DMS53 (cell line): Measurements from ENCODE around the gene DTX1.
A peak's percentile ranks its signal among the peaks of the same experiment; 100 is the strongest.

Experiments
- DNase-seq: peaks from one replicate; lab custom pipeline; 2025; lab: John Stamatoyannopoulos, UW

DTX1 gene

GRCh38 chr12:113071135-113072112 is 14.9 kb downstream of the DTX1 start:
- DNase-seq: peak; percentile 34

GRCh38 chr12:113072136-113072535 is 15.6 kb downstream of the DTX1 start:
- DNase-seq: peak; percentile 52

- DNase-seq: no peak
Observed at GRCh38 chr12:113073586-113073985, 17.1 kb downstream of the DTX1 start.

GRCh38 chr12:113075137-113075683 is 18.7 kb downstream of the DTX1 start:
- no peak for DNase-seq

GRCh38 chr12:113077057-113077858 is 20.7 kb downstream of the DTX1 start:
- peak; percentile 58 for DNase-seq

- no peak for DNase-seq
Observed at GRCh38 chr12:113077859-113078255, 21.3 kb downstream of the DTX1 start.

GRCh38 chr12:113081873-113082272 is 25.3 kb downstream of the DTX1 start:
- no peak for DNase-seq

- DNase-seq: no peak
Observed at GRCh38 chr12:113082486-113083148, 26.1 kb downstream of the DTX1 start.

- no peak for DNase-seq
Observed at GRCh38 chr12:113083863-113084435, 27.4 kb downstream of the DTX1 start.

- DNase-seq: peak; percentile 70
Observed at GRCh38 chr12:113086249-113087164, 30.0 kb downstream of the DTX1 start.

GRCh38 chr12:113087193-113087592 is 30.7 kb downstream of the DTX1 start:
- DNase-seq: no peak

GRCh38 chr12:113088037-113088436 is 31.5 kb downstream of the DTX1 start:
- no peak for DNase-seq

- DNase-seq: no peak
Observed at GRCh38 chr12:113088971-113089756, 32.6 kb downstream of the DTX1 start.

GRCh38 chr12:113089839-113090238 is 33.3 kb downstream of the DTX1 start:
- no peak for DNase-seq

GRCh38 chr12:113090740-113091139 is 34.2 kb downstream of the DTX1 start:
- DNase-seq: no peak

GRCh38 chr12:113091506-113091905 is 35.0 kb downstream of the DTX1 start:
- no peak for DNase-seq

- DNase-seq: peak; percentile 78
Observed at GRCh38 chr12:113092607-113093408, 36.3 kb downstream of the DTX1 start.

- DNase-seq: no peak
Observed at GRCh38 chr12:113093409-113094101, 37.0 kb downstream of the DTX1 start.
